Activated T-helper 17 cell treated with anti-CD3 and anti-CD28 coated beads, Interleukin-2, amount 50 U/mL, for 72 hours (primary cell): ENCODE results near the gene CNTFR. TPM values are rescaled to one million over a fixed set of nuclear protein-coding genes. Genes with fewer than 3 reads are reported as not detected.
"Not testable (repeated sequence)": the region's sequence is repeated elsewhere in the genome, so short reads cannot be mapped to it uniquely, and the experiment has no call there.

Experiments used
- ATAC-seq: fragments of 150-1000 bp; cut with Tn5 transposase; replicated peaks from 2 replicates; pipeline ENCODE4 v1.10.0; 2021; ENCODE audit warnings: mild to moderate bottlenecking, moderate library complexity
- H3K27ac Mint-ChIP-seq: one replicate; pipeline ENCODE4 v1.8.0; 2022; ENCODE audit warnings: mixed read lengths
- H3K27me3 Mint-ChIP-seq: one replicate; pipeline ENCODE4 v1.8.0; 2022; ENCODE audit warnings: mixed read lengths
- H3K36me3 Mint-ChIP-seq: one replicate; pipeline ENCODE4 v1.8.0; 2022; ENCODE audit warnings: low read depth, mild to moderate bottlenecking, mixed read lengths
- H3K4me1 Mint-ChIP-seq: one replicate; pipeline ENCODE4 v1.8.0; 2022; ENCODE audit warnings: mixed read lengths
- H3K4me3 Mint-ChIP-seq: one replicate; pipeline ENCODE4 v1.8.0; 2022; ENCODE audit warnings: mild to moderate bottlenecking, mixed read lengths
- H3K9me3 Mint-ChIP-seq: one replicate; pipeline ENCODE4 v1.8.0; 2022; ENCODE audit warnings: mixed read lengths
- total RNA-seq, 2 donors: library from RNA; stranded (reverse); gene quantifications; one replicate each; pipeline ENCODE4 v1.2.3, GENCODE V29; 2022

CNTFR gene, protein sequence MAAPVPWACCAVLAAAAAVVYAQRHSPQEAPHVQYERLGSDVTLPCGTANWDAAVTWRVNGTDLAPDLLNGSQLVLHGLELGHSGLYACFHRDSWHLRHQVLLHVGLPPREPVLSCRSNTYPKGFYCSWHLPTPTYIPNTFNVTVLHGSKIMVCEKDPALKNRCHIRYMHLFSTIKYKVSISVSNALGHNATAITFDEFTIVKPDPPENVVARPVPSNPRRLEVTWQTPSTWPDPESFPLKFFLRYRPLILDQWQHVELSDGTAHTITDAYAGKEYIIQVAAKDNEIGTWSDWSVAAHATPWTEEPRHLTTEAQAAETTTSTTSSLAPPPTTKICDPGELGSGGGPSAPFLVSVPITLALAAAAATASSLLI
- total RNA-seq = not detected

DNA sequence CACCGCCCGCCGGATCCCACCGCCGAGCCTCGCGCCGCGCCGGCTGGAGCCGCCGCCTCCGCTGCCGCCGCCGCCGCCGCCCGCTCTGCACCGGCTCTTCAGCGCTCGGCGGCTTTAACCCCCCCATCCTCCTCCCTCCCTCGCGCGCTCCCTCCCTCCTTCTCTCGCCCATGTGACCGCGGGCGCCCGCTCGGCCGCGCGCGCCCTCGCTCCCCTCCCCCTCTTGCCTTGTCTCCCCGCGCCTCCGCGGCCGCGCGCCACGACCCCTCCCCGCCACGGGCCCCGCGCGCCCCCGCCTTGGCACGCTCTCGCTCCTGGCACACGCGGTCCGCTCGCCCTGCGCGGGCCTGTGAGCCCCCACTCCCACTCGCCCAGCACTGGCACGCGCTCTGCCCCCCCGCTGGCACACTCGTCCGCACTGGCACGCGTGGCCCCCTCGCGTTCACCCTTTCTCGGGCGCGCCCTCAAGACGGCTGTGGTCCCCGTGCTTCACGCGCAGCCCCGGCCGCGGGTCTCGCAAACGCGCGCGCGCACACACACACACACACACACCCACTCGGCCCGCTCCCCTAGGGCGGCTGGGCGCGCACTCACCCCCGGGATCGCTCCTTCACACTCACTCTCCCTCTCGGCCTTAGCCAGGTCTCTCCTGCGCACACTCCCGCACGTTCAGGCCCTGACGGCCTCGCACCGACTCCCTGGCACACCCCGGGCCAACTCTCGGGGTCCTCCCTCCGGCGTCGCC is at the start of gene CNTFR:
TSS of gene CNTFR (minus strand) at position 89 of the 745 bp plus-strand sequence. CDS start 20,743 bp downstream, outside the sequence.
- no peak for ATAC-seq
- Mint-ChIP-seq H3K27me3 (peaks cover 60% of the 10 kb centered on the region), H3K27ac (no peak within 1 kb of the TSS), H3K4me3 (peak within 1 kb of the TSS; percentile 68), H3K36me3 (peaks cover 7% of the 10 kb centered on the region), H3K9me3 (no peaks in the 10 kb centered on the region), H3K4me1 (peaks cover 13% of the 10 kb centered on the region)

DNA sequence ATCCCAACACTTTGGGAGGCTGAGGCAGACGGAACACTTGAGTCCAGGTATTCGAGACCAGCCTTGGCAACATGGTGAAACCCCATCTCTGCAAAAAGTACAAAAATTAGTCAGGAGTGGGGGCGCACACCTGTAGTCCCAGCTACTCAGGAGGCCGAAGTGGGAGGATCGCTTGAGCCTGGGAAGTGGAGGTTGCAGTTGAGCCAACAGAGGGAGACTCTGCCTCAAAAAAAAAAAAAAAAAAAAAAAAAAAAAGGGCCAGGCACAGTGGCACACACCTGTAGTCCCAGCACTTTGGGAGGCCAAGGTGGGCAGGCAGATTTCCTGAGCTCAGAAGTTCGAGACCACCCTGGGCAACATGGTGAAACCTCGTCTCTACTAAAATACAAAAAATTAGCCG is 49.8 kb upstream of the CNTFR start:
- not testable (repeated sequence) for H3K27ac Mint-ChIP-seq, ATAC-seq, H3K27me3 Mint-ChIP-seq, H3K9me3 Mint-ChIP-seq
- Mint-ChIP-seq H3K4me1 (peaks cover 17% of the 10 kb centered on the region), H3K36me3 (peaks cover 28% of the 10 kb centered on the region), H3K4me3 (peak overlapping the region; percentile 92)

DNA sequence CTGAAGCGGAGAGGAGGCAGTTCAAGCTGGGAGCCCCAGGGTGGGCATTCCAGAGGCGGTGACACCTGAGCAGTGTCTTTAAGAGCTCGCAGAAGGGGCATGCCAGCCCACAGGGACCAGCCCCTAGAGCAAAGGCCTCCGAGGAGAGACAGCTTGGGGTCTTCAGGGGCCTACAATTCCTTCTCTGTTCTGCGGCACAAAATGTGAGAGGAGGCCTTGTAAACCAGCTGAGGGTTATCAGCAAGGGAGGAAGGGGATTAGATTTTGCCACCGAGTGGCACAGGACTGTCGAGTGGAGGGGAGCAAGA is 48.6 kb upstream of the CNTFR start:
- no peaks in the 10 kb centered on the region for H3K27me3 Mint-ChIP-seq
- peaks cover 32% of the 10 kb centered on the region for H3K36me3 Mint-ChIP-seq
- no peaks in the 10 kb centered on the region for H3K9me3 Mint-ChIP-seq
- H3K4me1 Mint-ChIP-seq = peaks cover 17% of the 10 kb centered on the region
- no peak for ATAC-seq
- peak overlapping the region; percentile 98 for H3K27ac Mint-ChIP-seq
- peak overlapping the region; percentile 92 for H3K4me3 Mint-ChIP-seq

DNA sequence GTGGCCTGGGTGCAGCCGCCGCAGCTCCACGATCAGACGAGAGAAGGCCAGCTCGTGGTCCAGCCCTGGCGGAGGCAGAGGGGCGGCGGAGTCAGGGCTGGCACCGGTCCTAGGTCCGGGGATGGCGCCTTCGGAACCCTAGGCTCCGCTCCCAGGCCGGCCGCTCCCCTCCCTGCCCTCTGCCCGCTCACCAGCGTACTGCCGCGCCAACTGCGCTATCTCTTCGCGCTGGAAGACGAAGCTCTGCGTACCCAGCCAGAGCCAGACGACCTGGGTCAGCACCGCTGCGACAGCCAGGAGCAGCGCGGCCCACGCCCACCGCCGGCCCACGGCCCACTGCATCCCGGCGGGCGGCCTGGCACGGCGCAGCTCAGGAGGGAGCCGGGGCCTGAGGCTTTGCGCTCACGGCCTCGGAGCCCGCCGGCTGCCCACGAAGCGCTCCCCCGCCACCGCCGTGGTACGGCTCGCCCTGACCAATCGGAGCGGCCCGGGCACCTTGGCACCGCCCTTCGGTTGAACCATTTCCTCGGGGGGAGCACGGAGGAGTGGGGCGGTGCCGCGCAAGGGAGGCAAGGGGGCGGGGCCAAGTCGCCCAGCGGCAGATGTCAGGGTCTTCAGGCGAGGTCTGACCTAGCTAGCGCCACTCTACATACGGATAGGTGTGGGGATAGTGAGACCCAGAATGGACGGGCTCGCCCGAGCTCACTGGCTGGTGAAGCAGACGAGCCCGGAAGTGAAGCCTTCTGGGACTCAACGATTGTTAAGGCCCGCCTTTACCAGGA is 48.0 kb upstream of the CNTFR start, which contains the start of gene SIGMAR1:
TSS of gene SIGMAR1 (minus strand) at position 432 of the 782 bp plus-strand sequence. CDS start at position 342, 90 bp downstream.
- Mint-ChIP-seq H3K4me3 (peak within 1 kb of the TSS; percentile 92), H3K9me3 (no peaks in the 10 kb centered on the region), H3K36me3 (peaks cover 32% of the 10 kb centered on the region), H3K4me1 (peaks cover 17% of the 10 kb centered on the region), H3K27ac (peak within 1 kb of the TSS; percentile 98), H3K27me3 (no peaks in the 10 kb centered on the region)
- ATAC-seq = peak; percentile 95

DNA sequence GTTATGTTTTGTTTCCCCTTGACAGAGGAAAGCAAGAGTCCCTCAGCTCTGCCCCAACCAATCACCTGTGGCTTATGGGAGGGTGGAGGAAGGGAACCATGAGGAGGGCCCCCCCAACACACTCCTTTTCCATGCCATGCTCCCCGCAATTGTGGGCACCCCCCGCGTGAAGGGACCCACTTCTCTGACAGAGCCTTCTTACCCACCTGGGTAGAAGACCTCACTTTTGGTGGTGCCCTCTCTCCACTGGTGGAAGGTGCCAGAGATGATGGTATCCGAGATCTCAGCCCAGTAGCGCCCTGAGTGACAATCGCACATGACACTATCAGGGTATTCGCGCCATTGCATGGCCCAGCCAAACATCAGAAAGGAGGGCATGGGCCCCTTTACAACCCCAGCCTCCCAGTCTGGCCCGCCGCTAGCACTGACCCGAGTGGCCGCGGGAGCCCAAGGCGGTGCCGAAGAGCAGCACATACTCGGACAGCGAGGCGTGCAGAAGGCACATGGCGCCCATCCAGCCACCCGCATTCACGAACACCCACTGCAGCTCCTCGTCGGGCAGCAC is 47.3 kb upstream of the CNTFR start:
- peak overlapping the region; percentile 98 for H3K27ac Mint-ChIP-seq
- H3K4me3 Mint-ChIP-seq = peak overlapping the region; percentile 92
- ATAC-seq = peak; percentile 28
- H3K4me1 Mint-ChIP-seq = peaks cover 17% of the 10 kb centered on the region
- H3K27me3 Mint-ChIP-seq = no peaks in the 10 kb centered on the region
- H3K9me3 Mint-ChIP-seq = no peaks in the 10 kb centered on the region
- peaks cover 32% of the 10 kb centered on the region for H3K36me3 Mint-ChIP-seq

DNA sequence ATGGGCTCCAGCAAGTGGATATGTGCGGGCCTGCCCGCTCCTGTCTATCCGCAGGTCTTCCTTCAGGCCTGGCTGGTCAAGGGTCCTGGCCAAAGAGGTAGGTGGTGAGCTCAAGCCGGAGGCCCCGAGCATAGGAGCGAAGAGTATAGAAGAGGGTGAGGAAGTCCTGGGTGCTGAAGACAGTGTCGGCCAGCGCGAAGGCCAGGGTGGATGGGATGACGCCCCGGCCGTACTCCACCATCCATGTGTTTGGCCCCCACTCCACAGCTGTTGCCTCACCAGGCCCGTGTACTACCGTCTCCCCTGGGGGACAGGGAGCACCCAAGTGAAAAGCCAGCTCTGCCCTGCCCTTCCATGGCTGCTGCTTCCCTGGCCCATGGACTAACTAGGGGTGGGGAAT is 46.0 kb upstream of the CNTFR start:
- Mint-ChIP-seq H3K36me3 (peaks cover 32% of the 10 kb centered on the region), H3K27ac (no peak overlapping the region), H3K4me1 (peaks cover 19% of the 10 kb centered on the region), H3K4me3 (peak overlapping the region; percentile 92), H3K9me3 (no peaks in the 10 kb centered on the region), H3K27me3 (peaks cover 2% of the 10 kb centered on the region)
- no peak for ATAC-seq

DNA sequence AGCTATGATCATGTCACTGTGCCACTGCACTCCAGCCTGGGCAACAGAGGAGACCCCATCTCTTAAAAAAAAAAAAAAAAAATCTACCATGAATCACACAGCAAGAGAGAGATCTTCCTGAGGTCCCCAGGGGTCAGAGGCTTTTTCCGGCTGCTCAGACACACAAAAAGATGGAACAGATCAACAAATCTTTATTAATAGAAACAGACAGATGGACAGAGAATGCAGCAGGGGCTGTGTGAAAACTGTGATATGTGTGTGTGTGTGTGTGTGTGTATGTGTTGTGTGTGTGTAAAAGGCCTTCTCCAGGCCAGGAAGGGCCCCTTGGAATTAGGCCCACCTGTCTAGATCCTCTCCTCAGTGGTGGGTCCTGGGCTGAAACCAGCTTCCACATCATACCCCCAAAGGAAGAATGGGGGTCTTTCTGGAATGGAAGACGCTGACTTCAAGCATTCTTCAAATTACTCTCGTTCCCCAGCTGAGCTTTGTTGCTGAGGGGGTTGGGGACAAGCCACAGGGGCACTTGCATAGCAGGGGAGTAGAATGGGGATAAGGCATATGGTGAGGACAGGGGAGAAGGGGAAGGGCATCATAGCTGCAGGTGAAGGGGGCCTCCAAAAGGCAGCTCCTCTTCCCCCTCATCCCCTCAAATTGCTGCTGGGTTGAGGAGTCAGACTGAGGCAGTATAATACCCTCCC is 45.2 kb upstream of the CNTFR start:
- no peak for ATAC-seq
- H3K36me3 Mint-ChIP-seq = peaks cover 32% of the 10 kb centered on the region
- peaks cover 21% of the 10 kb centered on the region for H3K4me1 Mint-ChIP-seq
- H3K27ac Mint-ChIP-seq = no peak overlapping the region
- H3K27me3 Mint-ChIP-seq = peaks cover 8% of the 10 kb centered on the region
- no peak overlapping the region for H3K4me3 Mint-ChIP-seq
- no peaks in the 10 kb centered on the region for H3K9me3 Mint-ChIP-seq

DNA sequence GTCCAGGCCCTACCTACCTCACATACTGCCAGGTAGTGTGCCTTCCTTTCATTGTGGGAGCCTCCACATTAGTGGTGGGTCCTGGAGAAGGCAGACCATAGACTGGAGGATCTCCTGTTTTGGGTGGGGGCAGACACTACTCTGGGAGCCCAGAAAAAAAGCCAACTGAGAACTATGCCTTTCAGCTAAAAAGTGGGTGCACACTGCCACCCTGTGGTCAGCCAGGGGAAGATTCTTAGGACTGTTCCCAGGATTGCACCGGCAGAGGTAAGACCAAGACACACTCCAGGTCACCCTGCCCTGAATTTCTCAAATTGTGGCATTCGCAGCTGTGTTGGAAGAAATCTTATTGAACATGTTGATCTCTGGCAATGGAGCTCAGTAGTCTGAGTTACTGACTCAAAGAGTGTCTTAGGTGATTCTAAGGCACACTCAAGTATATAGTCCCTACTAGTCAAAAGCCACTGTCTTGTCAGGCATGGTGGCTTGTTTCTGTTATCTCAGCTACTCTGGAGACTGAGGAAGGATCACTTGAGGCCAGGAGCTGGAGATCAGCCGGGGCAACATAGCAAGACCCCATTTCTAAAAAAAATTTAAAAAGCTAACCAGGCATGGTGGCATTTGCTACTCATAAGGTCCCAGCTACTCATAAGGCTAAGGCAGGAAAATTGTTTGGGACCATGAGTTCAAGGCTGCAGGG is 44.5 kb upstream of the CNTFR start:
- peak; percentile 20 for ATAC-seq
- Mint-ChIP-seq H3K9me3 (no peaks in the 10 kb centered on the region), H3K4me1 (peaks cover 21% of the 10 kb centered on the region), H3K36me3 (peaks cover 32% of the 10 kb centered on the region), H3K27me3 (peaks cover 12% of the 10 kb centered on the region), H3K27ac (no peak overlapping the region), H3K4me3 (no peak overlapping the region)

DNA sequence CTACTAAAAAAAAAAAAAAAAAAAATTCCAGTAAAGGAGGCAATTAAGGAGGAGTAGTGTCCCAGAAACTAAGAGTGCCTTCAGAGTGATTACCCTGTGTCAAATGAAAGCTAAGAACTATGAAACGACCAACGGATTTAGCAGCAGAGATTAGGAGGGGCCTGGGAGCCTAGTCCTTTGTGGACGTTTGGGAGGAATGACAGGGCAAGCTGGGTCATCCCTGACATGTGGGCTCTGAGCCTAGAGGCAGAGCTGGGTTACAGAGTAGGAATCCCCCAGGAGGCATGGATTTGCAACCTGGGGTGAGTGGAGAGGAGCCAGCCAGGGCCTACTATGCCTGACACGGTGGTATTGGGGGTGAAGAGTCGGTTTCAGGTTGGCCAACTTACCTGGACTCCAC is 43.6 kb upstream of the CNTFR start:
- ATAC-seq = no peak
- Mint-ChIP-seq H3K27me3 (peaks cover 18% of the 10 kb centered on the region), H3K36me3 (peaks cover 32% of the 10 kb centered on the region), H3K9me3 (no peaks in the 10 kb centered on the region), H3K27ac (no peak overlapping the region), H3K4me1 (peaks cover 21% of the 10 kb centered on the region), H3K4me3 (no peak overlapping the region)

DNA sequence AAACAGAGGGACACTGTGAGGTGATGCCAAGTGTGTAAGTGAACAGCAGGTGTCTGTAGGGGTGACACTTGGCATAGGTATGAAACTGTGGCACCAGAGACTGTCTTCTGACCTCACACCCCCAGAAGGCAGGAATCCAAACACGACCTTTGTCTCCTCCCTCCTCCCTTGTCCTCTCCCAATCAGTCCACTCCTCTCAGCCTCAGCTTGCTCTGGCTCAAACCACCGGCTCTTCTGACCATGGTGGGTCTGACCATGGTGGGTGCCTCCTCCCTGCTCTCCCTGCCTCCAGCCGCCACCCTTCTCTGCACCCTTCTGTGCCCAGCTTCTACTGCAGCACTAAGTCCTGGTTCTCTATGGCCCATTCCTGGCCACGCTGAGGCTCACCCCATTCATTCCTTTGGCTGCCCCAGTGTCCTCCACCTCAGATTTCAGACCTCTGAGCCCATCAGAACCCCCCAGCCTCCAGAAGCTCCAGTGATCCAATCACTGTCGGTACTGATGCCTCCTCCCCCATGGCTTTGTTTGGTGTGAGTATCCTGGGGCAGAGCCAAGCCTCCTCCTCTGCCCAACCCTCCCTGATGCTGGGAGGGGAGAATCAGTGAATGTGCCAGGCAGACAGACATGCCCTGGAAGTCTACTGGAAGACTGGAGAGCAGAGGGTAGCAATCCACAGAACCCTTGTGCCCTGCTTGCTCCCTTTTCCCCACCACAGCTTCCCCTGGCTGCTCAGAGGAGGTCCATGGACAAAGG is 41.1 kb upstream of the CNTFR start:
- H3K9me3 Mint-ChIP-seq = no peaks in the 10 kb centered on the region
- no peak for ATAC-seq
- no peak overlapping the region for H3K27ac Mint-ChIP-seq
- H3K4me3 Mint-ChIP-seq = peak overlapping the region; percentile 72
- peaks cover 39% of the 10 kb centered on the region for H3K27me3 Mint-ChIP-seq
- H3K36me3 Mint-ChIP-seq = peaks cover 17% of the 10 kb centered on the region
- peaks cover 16% of the 10 kb centered on the region for H3K4me1 Mint-ChIP-seq

DNA sequence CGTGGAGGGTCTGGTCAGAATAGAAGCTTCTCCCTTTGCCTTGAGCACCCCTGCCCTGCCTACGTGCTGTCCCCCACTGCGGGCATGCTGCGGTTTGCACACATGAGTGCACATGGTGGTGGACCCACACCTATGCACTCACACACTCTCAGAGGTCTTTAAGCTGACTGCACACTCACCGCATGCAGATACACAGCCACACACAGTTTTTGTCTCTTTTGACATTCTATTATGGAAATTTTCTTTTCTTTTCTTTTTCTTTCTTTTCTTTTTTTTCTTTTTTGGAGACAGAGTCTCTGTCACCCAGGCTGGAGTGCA is 39.9 kb upstream of the CNTFR start:
- Mint-ChIP-seq H3K27ac (no peak overlapping the region), H3K36me3 (peaks cover 6% of the 10 kb centered on the region), H3K4me1 (peaks cover 12% of the 10 kb centered on the region), H3K9me3 (no peaks in the 10 kb centered on the region), H3K27me3 (peaks cover 42% of the 10 kb centered on the region), H3K4me3 (peak overlapping the region; percentile 72)
- ATAC-seq = no peak

DNA sequence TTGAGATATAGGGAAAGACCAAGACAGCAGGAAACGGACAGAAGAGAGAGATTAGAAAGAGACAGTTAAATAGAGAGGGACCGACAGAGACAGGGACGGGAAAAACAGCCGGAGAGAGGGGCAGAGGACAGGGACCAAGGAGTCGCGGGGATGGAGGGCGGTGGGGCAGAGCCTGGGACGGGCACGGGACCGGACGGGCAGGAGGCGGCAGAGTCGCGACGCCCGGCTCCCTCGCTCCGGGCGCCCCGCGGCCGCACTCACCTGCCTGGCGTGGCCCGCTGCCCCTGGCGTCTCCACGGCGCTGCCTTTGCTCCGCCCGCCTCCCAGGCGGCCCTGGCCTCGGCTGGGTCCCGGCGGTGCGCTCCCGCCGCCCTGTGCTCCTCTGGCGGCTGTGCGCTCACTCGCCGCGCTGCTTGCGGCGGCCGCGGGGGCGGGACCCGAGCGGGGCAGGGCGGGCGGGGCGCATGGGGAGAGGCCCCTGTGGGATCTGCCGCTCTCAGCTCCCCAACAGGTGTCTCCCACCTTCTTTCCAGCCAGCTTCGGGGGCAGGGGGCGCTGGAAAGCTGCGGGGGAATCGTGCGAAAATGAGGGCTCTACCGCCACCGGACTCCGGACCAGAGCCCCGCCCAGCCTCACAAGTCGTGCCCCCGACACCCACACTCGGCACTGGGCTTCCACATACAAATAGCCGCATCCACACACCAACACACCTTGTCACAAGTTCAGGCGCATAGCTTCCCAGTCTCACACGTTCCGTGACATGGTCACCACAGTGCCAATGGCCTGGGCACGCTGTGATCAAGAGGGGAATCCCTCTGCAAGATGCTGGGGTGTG is 39.3 kb upstream of the CNTFR start, which contains the start of gene ARID3C:
TSS of gene ARID3C (minus strand) at position 411 of the 835 bp plus-strand sequence. CDS start 1,052 bp downstream, outside the sequence.
- H3K36me3 Mint-ChIP-seq = no peaks in the 10 kb centered on the region
- H3K4me3 Mint-ChIP-seq = peak within 1 kb of the TSS; percentile 72
- H3K9me3 Mint-ChIP-seq = no peaks in the 10 kb centered on the region
- peaks cover 12% of the 10 kb centered on the region for H3K4me1 Mint-ChIP-seq
- H3K27ac Mint-ChIP-seq = no peak within 1 kb of the TSS
- peaks cover 45% of the 10 kb centered on the region for H3K27me3 Mint-ChIP-seq
- peak; percentile 88 for ATAC-seq
